Measurements from ENCODE around the gene ZRSR2. TPM values are rescaled to one million over a fixed set of nuclear protein-coding genes. Genes with fewer than 3 reads are reported as not detected.

ZRSR2 gene
- total RNA-seq, 2 donors from 2014 or later, result 2.9 to 6.2 TPM

- no peak for DNase-seq (ENCODE audit: low spot score)
- Histone ChIP-seq H3K9me3 (no peaks in the 10 kb centered on the region), H3K27me3 (replicated peaks; ENCODE audit: insufficient read depth) (no peaks in the 10 kb centered on the region), H3K27ac (no peak overlapping the region), H3K4me3 (no peak overlapping the region), H3K36me3 (no peaks in the 10 kb centered on the region), H3K4me1 (replicated peaks) (no peaks in the 10 kb centered on the region)
- TF ChIP-seq POLR2A (IDR thresholded peaks at IDR 0.05), result no peak
- intact Hi-C loops (cut with DNase I), result no loop called here
These were observed 74.3 kb downstream of the ZRSR2 start for GRCh38 chrX:15864629-15865028.

GRCh38 chrX:15866147-15866546, 75.9 kb downstream of the ZRSR2 start:
- 82% methylated on average over 3 of the region's 3 CpGs for WGBS
- TF ChIP-seq POLR2A (IDR thresholded peaks at IDR 0.05) (no peak), POLR2AphosphoS5 (IDR thresholded peaks at IDR 0.05) (no peak), CTCF (IDR thresholded peaks at IDR 0.05) (no peak)

GRCh38 chrX:15869695-15870094, 79.4 kb downstream of the ZRSR2 start:
- no peaks in the 10 kb centered on the region for H3K4me1 ChIP-seq (replicated peaks)
- H3K9me3 ChIP-seq, result no peaks in the 10 kb centered on the region
- no peaks in the 10 kb centered on the region for H3K27me3 ChIP-seq (replicated peaks; ENCODE audit: insufficient read depth)
- no peaks in the 10 kb centered on the region for H3K36me3 ChIP-seq
- no peak overlapping the region for H3K27ac ChIP-seq
- intact Hi-C loops (cut with DNase I), result no loop called here
- 97% methylated on average over 4 of the region's 4 CpGs for WGBS
- TF ChIP-seq POLR2AphosphoS5 (IDR thresholded peaks at IDR 0.05) (no peak), CTCF (IDR thresholded peaks at IDR 0.05) (no peak), POLR2A (IDR thresholded peaks at IDR 0.05) (no peak)
- no peak for DNase-seq (ENCODE audit: low spot score)
- H3K4me3 ChIP-seq, result no peak overlapping the region

More at GRCh38 chrX:15866147-15866546, 75.9 kb downstream of the ZRSR2 start:
- Histone ChIP-seq H3K4me1 (replicated peaks) (no peaks in the 10 kb centered on the region), H3K27me3 (replicated peaks; ENCODE audit: insufficient read depth) (no peaks in the 10 kb centered on the region), H3K27ac (no peak overlapping the region), H3K4me3 (no peak overlapping the region), H3K36me3 (no peaks in the 10 kb centered on the region), H3K9me3 (no peaks in the 10 kb centered on the region)
- no peak for DNase-seq (ENCODE audit: low spot score)
- intact Hi-C loops (cut with DNase I), result no loop called here

GRCh38 chrX:15870310-15870709, 80.0 kb downstream of the ZRSR2 start:
- no peak overlapping the region for H3K27ac ChIP-seq
- H3K36me3 ChIP-seq, result no peaks in the 10 kb centered on the region
- WGBS, result 81% methylated on average over 4 of the region's 4 CpGs
- no peaks in the 10 kb centered on the region for H3K9me3 ChIP-seq
- intact Hi-C loops (cut with DNase I), result no loop called here
- H3K27me3 ChIP-seq (replicated peaks; ENCODE audit: insufficient read depth), result no peaks in the 10 kb centered on the region
- no peak for TF ChIP-seq POLR2A (IDR thresholded peaks at IDR 0.05)
- no peak for TF ChIP-seq CTCF (IDR thresholded peaks at IDR 0.05)
- no peak for DNase-seq (ENCODE audit: low spot score)
- no peak overlapping the region for H3K4me3 ChIP-seq
- no peaks in the 10 kb centered on the region for H3K4me1 ChIP-seq (replicated peaks)

Other genes starting within 250 kb of the ZRSR2 start
- gene ACE2, start 189.5 kb upstream of the ZRSR2 start, total RNA-seq, result 10 to 100 TPM in 1 of 2 donors, under 1 TPM in 1; 0.14 to 74.6 TPM
- gene CLTRN, start 125.7 kb upstream of the ZRSR2 start, total RNA-seq, result under 1 TPM; 0.36 to 0.57 TPM
- 10 to 100 TPM in 1 of 2 donors, 1 to 10 TPM in 1; 4.6 to 35.7 TPM for gene CA5B, start 52.2 kb upstream of the ZRSR2 start, total RNA-seq
- gene AP1S2, start 64.3 kb downstream of the ZRSR2 start, total RNA-seq, result 100 to 1,000 TPM in 1 of 2 donors, 10 to 100 TPM in 1; 27.3 to 122 TPM

Measured in prostate gland (tissue), 2 donors.